Stimulated activated CD8-positive, alpha-beta memory T cell treated with anti-CD3 and anti-CD28 coated beads, Interleukin-4, amount 100 ng/mL, for 24 hours (primary cell): ENCODE results near the gene SRGAP1.

Experiments used
- DNase-seq: peaks from one replicate; pipeline ENCODE4 v3.0.0-alpha.2; 2020; ENCODE audit warnings: low read depth

SRGAP1 gene

DNA sequence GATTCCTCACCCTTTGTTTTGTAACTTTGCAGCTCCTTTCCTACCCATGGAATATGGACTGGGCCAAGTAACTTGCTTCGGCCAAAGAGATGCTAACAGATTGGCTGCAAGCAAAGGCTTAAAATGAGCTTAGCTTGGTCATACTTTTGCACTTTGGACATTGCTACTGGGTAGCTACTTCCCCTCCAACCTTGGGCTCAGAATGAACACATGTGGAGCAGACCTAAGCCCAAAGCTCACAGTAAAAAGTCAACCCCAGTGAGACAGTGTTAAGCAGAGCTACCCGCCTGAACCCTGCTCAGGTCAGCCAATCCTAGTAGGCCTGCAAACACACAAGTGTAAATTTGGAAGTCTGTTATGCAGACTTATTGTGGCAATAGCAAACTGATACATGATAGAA, 363.0 kb downstream of the SRGAP1 start:
- DNase-seq: no peak
